Ishikawa (cell line): ENCODE measurements around the gene SIRPB1.

Source experiments
- CEBPB ChIP-seq: IDR thresholded peaks from 2 replicates; pipeline ENCODE4 v1.6.1; 2012
- CREB1 ChIP-seq: IDR thresholded peaks from 2 replicates; pipeline ENCODE4 v1.6.1; 2012; ENCODE audit warnings: low read depth
- EGR1 ChIP-seq: IDR thresholded peaks from 2 replicates; pipeline ENCODE4 v1.6.1; 2012
- EP300 ChIP-seq: IDR thresholded peaks from 2 replicates; pipeline ENCODE4 v1.6.1; 2012; ENCODE audit warnings: borderline replicate concordance
- FOXM1 ChIP-seq: IDR thresholded peaks from 2 replicates; pipeline ENCODE4 v1.6.1; 2012; ENCODE audit warnings: low read depth, borderline replicate concordance
- NFIC ChIP-seq: IDR thresholded peaks from 2 replicates; pipeline ENCODE4 v1.6.1; 2012
- RAD21 ChIP-seq: IDR thresholded peaks from 2 replicates; pipeline ENCODE4 v1.6.1; 2012; ENCODE audit warnings: low read depth
- TAF1 ChIP-seq: IDR thresholded peaks from 2 replicates; pipeline ENCODE4 v1.6.1; 2012; ENCODE audit warnings: low read depth, mild to moderate bottlenecking
- TCF12 ChIP-seq: IDR thresholded peaks from 2 replicates; pipeline ENCODE4 v1.6.1; 2012; ENCODE audit warnings: low read depth
- TEAD4 ChIP-seq: IDR thresholded peaks from 2 replicates; pipeline ENCODE4 v1.6.1; 2012
- YY1 ChIP-seq: IDR thresholded peaks from 2 replicates; pipeline ENCODE4 v1.6.1; 2012; ENCODE audit warnings: low read depth
- ZBTB7A ChIP-seq: IDR thresholded peaks from 2 replicates; pipeline ENCODE4 v1.6.1; 2012; ENCODE audit warnings: low read depth
- TF ChIP-seq, protein P1 (sequence below): IDR thresholded peaks from 2 replicates; pipeline ENCODE4 v1.6.1; 2012
- TF ChIP-seq, protein P2 (sequence below): IDR thresholded peaks from 2 replicates; pipeline ENCODE4 v1.6.1; 2012
- TF ChIP-seq, protein P3 (sequence below): IDR thresholded peaks from 2 replicates; pipeline ENCODE4 v1.6.1; 2012; ENCODE audit warnings: low read depth, mild to moderate bottlenecking

The SIRPB1 gene

DNA sequence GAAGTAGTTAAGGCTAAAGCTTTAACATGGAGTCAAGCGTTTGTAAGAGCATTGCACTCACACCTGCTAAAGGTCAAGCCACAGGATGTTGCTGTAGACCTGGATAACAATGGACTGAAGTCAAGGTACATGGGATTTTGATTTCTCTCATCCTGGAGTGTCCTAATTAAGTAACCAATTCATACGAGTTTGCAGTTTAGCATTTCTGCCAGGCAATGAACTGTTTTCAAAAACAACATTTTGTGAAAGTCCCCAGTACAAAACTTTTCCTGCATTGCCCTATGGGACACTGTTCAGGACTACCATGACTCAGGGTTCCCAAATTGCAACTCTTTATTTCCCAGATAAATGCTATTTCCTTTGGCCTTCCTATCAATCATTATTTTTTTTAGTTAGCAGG lies 17.4 kb upstream of the SIRPB1 start:
- no peak for TF ChIP-seq CREB1
- no peak for TF ChIP-seq TCF12
- no peak for TF ChIP-seq RAD21
- TF ChIP-seq, protein P1, sequence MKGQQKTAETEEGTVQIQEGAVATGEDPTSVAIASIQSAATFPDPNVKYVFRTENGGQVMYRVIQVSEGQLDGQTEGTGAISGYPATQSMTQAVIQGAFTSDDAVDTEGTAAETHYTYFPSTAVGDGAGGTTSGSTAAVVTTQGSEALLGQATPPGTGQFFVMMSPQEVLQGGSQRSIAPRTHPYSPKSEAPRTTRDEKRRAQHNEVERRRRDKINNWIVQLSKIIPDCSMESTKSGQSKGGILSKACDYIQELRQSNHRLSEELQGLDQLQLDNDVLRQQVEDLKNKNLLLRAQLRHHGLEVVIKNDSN = no peak
- no peak for TF ChIP-seq YY1
- no peak for TF ChIP-seq TAF1
- TF ChIP-seq CEBPB = no peak
- TF ChIP-seq EP300 = no peak
- no peak for TF ChIP-seq TEAD4
- no peak for TF ChIP-seq FOXM1
- TF ChIP-seq, protein P2, sequence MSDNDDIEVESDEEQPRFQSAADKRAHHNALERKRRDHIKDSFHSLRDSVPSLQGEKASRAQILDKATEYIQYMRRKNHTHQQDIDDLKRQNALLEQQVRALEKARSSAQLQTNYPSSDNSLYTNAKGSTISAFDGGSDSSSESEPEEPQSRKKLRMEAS = no peak
- TF ChIP-seq EGR1 = no peak
- TF ChIP-seq ZBTB7A = no peak
- no peak for TF ChIP-seq NFIC
- TF ChIP-seq, protein P3, sequence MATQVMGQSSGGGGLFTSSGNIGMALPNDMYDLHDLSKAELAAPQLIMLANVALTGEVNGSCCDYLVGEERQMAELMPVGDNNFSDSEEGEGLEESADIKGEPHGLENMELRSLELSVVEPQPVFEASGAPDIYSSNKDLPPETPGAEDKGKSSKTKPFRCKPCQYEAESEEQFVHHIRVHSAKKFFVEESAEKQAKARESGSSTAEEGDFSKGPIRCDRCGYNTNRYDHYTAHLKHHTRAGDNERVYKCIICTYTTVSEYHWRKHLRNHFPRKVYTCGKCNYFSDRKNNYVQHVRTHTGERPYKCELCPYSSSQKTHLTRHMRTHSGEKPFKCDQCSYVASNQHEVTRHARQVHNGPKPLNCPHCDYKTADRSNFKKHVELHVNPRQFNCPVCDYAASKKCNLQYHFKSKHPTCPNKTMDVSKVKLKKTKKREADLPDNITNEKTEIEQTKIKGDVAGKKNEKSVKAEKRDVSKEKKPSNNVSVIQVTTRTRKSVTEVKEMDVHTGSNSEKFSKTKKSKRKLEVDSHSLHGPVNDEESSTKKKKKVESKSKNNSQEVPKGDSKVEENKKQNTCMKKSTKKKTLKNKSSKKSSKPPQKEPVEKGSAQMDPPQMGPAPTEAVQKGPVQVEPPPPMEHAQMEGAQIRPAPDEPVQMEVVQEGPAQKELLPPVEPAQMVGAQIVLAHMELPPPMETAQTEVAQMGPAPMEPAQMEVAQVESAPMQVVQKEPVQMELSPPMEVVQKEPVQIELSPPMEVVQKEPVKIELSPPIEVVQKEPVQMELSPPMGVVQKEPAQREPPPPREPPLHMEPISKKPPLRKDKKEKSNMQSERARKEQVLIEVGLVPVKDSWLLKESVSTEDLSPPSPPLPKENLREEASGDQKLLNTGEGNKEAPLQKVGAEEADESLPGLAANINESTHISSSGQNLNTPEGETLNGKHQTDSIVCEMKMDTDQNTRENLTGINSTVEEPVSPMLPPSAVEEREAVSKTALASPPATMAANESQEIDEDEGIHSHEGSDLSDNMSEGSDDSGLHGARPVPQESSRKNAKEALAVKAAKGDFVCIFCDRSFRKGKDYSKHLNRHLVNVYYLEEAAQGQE = no peak

DNA sequence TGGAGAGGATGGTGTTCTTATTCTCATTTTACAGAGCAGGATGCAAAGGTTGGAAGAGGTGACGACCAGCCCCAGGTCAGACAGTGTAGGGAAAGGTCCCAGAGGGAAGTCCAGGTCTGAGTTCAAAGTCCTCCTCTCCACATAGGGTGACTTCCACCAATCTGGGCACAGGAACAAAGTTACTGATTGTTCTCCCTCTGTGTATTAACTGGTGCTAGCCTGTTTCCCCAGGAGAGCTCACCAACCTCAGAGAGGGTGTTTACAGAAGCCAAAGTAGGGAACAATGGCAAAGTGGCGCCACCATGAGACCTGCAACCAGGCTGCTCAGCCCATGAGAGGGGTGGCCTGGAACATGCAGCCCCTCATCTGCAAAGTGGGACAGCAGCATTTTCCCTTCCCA lies 16.8 kb upstream of the SIRPB1 start:
- TF ChIP-seq TAF1 = no peak
- TF ChIP-seq TEAD4 = no peak
- TF ChIP-seq EGR1 = no peak
- TF ChIP-seq, protein P3 = no peak
- no peak for TF ChIP-seq CREB1
- no peak for TF ChIP-seq EP300
- TF ChIP-seq, protein P2 = no peak
- no peak for TF ChIP-seq YY1
- TF ChIP-seq TCF12 = no peak
- no peak for TF ChIP-seq CEBPB
- no peak for TF ChIP-seq FOXM1
- no peak for TF ChIP-seq ZBTB7A
- TF ChIP-seq, protein P1 = no peak
- no peak for TF ChIP-seq RAD21

DNA sequence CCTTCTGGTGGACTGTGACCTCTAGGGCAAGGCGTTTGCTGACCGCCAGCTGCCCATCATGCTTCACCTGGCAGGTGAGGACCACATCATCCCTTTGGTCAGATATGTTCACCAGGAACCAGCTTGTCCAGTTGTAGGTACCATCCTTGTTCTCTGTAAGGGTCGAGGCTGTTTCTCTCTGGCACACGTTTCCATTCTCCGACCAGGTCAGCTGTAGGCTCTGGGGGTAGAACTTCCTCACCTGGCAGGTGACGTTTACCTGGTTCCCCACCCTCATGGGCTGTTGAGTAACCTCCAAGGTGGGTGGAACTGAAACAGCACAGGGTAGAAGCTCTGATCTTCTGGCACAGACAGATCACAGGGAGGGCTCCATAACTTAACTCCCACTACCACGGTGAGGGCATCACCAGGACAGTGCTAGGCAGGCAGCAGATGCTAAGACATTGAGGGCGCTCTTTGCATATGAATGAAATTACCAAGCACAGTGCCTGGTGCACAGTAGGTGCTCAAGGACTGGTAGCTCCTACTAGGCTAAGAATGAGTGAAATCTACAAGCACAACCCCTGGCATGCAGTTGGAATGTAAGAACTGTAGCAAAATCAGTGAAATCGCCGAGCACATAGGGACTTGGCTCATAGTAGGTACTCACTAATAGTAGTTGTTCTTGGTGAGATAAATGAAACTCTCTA lies 15.6 kb upstream of the SIRPB1 start:
- no peak for TF ChIP-seq FOXM1
- TF ChIP-seq ZBTB7A = no peak
- no peak for TF ChIP-seq TCF12
- no peak for TF ChIP-seq NFIC
- TF ChIP-seq, protein P1 = no peak
- TF ChIP-seq, protein P2 = no peak
- TF ChIP-seq RAD21 = no peak
- no peak for TF ChIP-seq EGR1
- no peak for TF ChIP-seq EP300
- TF ChIP-seq CREB1 = no peak
- TF ChIP-seq TAF1 = no peak
- TF ChIP-seq, protein P3 = no peak

DNA sequence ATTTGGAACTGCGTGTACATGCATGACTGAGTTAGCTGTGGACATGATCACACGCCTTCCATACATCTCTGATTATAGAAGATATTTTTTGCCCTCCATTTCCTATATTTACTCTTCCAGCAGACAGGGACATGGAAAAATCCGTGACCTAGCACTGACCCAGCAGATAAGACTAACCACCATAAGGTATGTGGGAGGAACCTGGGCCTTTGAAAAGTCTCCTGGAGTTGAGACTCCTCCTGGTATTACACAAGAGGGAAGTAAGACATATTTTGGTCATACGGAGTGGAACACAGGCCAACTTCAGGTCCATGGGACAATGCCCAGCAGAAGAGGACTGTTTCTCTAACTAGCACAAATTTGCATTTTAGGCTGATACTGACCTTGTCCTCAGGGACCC lies 13.7 kb upstream of the SIRPB1 start:
- TF ChIP-seq YY1 (no peak), ZBTB7A (no peak), EP300 (no peak), TEAD4 (no peak)
